SIG-M5 treated with dmso at 0.1 percent for 504 hours (cell line): ENCODE data around the gene SLC6A7.

Source experiments
- DNase-seq: peaks from one replicate; lab custom pipeline; 2025; ENCODE audit not compliant: unreplicated experiment; lab: John Stamatoyannopoulos, UW

The SLC6A7 gene

DNA sequence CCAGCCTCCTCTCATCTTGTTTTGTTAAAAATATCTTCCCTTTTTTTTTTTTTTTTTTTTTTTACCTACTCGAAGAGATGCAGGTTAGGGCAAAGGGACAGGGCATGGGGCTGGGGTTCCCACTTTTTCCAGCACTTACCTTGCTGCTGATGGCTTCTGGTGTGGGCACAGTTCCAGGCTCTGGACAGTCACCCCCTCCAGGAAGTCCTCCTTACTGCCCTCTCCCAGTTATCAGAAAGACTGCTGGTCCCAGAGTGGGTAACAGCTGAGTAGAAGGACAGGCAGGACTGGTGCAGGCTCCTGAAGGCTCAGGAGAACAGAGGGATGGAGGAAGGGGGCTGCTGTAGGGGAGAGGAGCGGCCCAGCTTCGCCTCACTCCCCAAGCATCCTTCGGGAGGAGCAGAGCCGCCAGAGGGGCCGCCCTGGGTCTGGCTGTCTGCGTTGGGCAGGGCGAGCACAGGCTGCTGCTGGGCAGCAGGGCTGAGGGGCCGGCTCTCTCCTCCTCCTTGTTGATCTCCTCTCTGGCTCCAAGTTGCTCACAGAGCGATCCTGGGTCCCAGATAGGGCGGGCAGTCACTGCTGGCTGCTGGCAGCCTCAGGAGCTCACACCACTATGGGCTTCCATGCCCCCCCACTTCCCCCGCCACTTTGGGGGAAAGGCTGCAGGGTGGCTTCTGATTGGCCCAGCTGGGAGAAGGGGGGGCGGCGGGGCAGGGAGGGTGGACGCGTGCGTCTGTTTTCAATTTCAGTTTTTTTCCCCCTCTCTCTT lies 34.4 kb upstream of the SLC6A7 start, which contains the start of gene PDGFRB:
PDGFRB (minus strand) TSS at position 588 of the 769 bp plus-strand sequence. CDS start 18,798 bp downstream, outside the sequence.
- DNase-seq, result no peak

DNA sequence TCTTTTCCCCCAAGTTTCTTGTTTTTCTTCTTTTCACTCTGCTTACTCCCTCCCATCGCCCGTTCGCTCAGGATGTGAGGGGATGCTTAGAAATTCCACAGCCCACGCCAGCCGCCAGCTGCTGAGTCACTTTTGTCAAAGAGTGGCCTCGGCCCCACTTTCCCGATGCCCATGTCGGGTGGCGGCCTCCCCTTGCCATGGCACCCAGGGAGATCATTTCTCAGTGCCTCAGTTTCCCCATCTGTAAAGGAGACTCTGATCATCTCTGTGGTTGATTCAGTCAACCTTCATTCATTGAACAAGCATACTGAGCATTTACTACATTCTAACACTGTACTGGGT lies 33.9 kb upstream of the SLC6A7 start:
- DNase-seq, result no peak

GRCh38 chr5:150156540-150156939 lies 33.3 kb upstream of the SLC6A7 start:
- no peak for DNase-seq

DNA sequence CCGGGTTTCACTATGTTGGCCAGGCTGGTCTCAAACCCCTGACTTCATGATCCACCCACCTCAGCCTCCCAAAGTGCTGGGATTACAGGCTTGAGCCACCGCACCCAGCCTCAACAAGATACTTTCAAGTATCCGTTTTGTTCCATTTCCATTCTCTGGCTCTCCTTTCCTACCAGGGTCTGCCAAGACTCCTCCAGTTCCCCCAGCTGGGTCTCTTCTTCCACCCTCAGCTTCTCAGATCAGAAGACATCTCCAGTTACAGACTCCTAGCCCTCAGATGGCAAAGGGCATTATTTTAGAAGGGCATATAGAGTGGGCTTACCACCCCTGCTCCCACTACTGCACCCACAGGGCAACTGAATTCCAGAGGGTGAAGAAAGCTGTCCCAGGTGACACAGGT lies 32.7 kb upstream of the SLC6A7 start:
- no peak for DNase-seq

GRCh38 chr5:150158170-150158949 lies 31.5 kb upstream of the SLC6A7 start:
- DNase-seq, result no peak

GRCh38 chr5:150159031-150159430 lies 30.8 kb upstream of the SLC6A7 start:
- no peak for DNase-seq

DNA sequence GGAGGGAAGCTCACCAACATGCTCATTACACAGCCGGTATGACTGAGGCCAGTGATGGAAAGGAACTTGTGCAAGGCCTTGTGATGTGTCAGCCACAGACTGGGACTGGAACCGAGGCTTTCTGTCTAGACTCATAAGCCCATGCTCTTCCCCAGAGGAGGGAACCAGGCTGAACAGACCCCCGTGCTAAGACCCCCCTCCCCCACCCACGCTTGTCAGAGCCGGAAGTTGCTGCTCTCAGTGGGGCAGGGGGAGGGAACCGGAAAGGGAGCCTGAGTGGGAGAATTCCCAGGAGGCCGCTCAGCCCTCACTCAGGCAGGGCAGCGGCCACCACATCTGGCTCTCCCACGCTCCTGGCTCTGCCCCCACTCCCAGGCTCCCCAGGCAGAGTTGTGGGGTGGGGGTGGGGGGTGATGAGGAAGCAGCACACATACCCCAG lies 30.1 kb upstream of the SLC6A7 start:
- no peak for DNase-seq

DNA sequence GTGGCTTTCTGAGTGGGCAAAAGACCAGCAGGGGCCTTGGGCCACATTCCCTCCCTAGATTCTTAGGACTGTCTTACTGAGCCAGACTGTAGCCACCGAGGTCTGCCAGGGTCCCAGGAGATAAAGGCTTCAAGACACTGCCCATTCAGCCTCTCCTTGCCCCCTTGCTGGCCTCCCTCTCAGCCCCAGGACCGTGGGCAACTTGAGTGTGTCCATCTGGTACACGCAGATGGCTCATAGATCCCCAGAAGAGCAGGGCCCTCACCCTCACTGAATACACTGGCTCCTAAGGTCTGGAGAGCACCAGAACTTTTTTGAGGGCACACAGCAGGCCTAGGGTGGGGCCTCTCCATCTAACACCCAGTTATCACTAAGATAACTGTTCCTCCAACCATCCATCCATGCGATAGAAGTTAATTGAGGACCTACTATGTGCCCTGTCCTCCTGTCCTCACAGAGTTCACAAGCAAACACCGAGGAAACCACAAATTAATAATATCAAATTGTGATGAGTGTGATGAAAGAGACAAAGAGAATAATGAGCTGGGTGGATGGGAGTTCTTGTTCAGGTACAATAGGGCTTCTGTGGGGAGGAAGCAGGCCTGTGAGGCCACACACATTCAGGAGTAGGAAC lies 29.3 kb upstream of the SLC6A7 start:
- no peak for DNase-seq

- peak; percentile 69 for DNase-seq
These were observed 28.4 kb upstream of the SLC6A7 start for GRCh38 chr5:150161242-150162141.

- DNase-seq, result no peak
These were observed 27.7 kb upstream of the SLC6A7 start for GRCh38 chr5:150162142-150162513.

GRCh38 chr5:150163035-150163434 lies 26.8 kb upstream of the SLC6A7 start:
- DNase-seq, result no peak

DNA sequence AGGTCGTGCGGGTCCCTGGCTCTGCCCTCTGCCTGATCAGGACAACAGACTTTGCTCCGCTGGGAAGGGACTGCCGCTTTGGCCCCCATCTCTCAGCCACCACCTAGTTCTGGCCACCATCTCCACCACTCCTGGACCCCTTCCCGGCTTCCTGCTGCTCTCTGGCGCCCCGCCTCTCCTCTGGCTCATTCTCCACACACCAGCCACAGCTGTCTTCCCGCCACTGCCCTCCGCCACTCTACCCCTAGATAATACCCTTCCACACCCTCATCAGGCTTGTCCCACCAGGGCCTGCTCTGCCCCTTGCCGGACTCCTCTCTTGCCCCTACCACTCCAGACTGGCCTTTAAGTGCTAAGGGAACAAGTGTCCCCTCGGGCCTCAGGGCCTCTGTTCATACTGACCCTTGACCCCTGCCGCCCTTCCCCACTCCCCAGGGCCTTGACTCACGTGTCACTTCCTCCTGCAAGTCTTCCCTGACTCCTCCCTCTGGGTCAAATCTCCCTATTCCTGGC lies 26.3 kb upstream of the SLC6A7 start:
- DNase-seq, result no peak

GRCh38 chr5:150164211-150164980 lies 25.5 kb upstream of the SLC6A7 start:
- DNase-seq, result no peak

DNA sequence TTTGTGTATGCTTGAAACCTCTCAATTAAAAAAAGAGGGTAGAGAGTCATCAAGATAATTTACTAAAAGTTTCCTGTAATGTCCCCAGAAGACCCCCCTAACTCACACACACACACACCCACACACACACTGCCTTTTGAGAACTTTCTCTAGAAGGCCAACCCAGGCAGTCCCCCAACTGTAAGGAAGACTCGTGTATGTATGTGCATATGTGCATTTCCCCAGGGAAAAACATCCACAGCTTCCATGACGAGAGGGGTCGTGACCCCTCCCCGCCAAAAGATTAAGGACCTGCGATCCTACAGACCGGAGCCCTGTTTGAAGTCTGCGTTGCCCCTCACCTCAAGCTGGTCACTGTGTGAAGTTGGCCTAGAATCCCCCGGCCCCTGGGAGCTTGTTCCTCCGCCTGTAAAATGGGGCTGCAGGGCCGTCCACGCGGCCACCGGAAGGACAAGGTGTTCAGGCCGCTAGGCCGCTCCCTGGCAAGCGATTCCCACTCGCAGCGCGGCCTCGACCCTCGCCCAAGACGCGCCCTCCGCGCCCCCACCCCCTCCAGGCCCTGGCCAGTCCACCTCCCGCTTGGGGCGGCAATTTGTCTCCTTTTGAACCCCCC lies 23.7 kb upstream of the SLC6A7 start:
- no peak for DNase-seq

- DNase-seq, result no peak
These were observed 23.0 kb upstream of the SLC6A7 start, which contains the start of gene CDX1 for GRCh38 chr5:150166650-150167511. TSS of gene CDX1 (plus strand) at chr5:150166778. CDS start at chr5:150166877, 99 bp downstream.

GRCh38 chr5:150167512-150167850 lies 22.4 kb upstream of the SLC6A7 start:
- no peak for DNase-seq

- no peak for DNase-seq
These were observed 22.0 kb upstream of the SLC6A7 start for GRCh38 chr5:150167908-150168307.

GRCh38 chr5:150168864-150169263 lies 21.0 kb upstream of the SLC6A7 start:
- DNase-seq, result no peak

GRCh38 chr5:150172145-150172544 lies 17.7 kb upstream of the SLC6A7 start:
- DNase-seq, result no peak
